ENCODE results near the gene GNAI2.

Gene GNAI2

DNA sequence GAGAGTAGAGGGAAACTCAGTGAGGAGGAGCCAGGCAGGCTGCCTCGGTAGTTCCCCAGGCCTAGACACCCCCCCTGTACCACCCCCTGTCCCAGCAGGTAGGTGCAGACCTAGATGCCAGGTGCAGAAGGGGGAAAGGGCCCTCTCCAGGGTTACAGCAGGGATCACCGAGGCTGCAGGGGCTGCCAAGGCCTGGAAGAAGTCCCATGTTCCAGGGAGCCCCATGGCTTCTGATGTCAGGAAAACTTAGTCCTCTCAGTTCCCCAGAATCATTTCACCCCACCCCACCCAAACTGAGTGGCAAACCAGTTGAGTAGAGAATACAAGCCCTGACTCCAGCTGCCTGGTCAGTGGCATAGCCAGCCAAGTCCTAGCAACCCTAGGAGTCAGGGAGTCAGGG lies 25.5 kb downstream of the GNAI2 start:
- peak overlapping the region; percentile 84 for H3K27ac ChIP-seq
- TF ChIP-seq, protein P1, sequence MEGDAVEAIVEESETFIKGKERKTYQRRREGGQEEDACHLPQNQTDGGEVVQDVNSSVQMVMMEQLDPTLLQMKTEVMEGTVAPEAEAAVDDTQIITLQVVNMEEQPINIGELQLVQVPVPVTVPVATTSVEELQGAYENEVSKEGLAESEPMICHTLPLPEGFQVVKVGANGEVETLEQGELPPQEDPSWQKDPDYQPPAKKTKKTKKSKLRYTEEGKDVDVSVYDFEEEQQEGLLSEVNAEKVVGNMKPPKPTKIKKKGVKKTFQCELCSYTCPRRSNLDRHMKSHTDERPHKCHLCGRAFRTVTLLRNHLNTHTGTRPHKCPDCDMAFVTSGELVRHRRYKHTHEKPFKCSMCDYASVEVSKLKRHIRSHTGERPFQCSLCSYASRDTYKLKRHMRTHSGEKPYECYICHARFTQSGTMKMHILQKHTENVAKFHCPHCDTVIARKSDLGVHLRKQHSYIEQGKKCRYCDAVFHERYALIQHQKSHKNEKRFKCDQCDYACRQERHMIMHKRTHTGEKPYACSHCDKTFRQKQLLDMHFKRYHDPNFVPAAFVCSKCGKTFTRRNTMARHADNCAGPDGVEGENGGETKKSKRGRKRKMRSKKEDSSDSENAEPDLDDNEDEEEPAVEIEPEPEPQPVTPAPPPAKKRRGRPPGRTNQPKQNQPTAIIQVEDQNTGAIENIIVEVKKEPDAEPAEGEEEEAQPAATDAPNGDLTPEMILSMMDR (IDR thresholded peaks at IDR 0.05), result no peak
- no peak for TF ChIP-seq ZFX (IDR thresholded peaks at IDR 0.05; ENCODE audit: borderline replicate concordance)

- H3K27ac ChIP-seq, result peak overlapping the region; percentile 27; the same call in 1 of the 2 replicates
These were observed 26.2 kb downstream of the GNAI2 start for GRCh38 chr3:50262200-50262599.

GRCh38 chr3:50262778-50263177 lies 26.8 kb downstream of the GNAI2 start:
- H3K27ac ChIP-seq, result peak overlapping the region; percentile 27
- TF ChIP-seq ZFX (IDR thresholded peaks at IDR 0.05; ENCODE audit: borderline replicate concordance), result no peak
- TF ChIP-seq, protein P1 (IDR thresholded peaks at IDR 0.05), result no peak

- H3K27ac ChIP-seq, result peak overlapping the region; percentile 27; the same call in 1 of the 2 replicates
These were observed 27.7 kb downstream of the GNAI2 start for GRCh38 chr3:50263478-50264382.

GRCh38 chr3:50264383-50264963 lies 28.5 kb downstream of the GNAI2 start:
- peak overlapping the region; percentile 25 for H3K27ac ChIP-seq
- TF ChIP-seq, protein P1 (IDR thresholded peaks at IDR 0.05), result no peak
- no peak for TF ChIP-seq ZFX (IDR thresholded peaks at IDR 0.05; ENCODE audit: borderline replicate concordance)

More at GRCh38 chr3:50263478-50264382, 27.7 kb downstream of the GNAI2 start:
- TF ChIP-seq, protein P1 (IDR thresholded peaks at IDR 0.05), result no peak
- no peak for TF ChIP-seq ZFX (IDR thresholded peaks at IDR 0.05; ENCODE audit: borderline replicate concordance)

GRCh38 chr3:50264964-50265485 lies 29.0 kb downstream of the GNAI2 start:
- TF ChIP-seq ZFX (IDR thresholded peaks at IDR 0.05; ENCODE audit: borderline replicate concordance), result no peak
- TF ChIP-seq, protein P1 (IDR thresholded peaks at IDR 0.05), result no peak
- peak overlapping the region; percentile 73; the same call in 1 of the 2 replicates for H3K27ac ChIP-seq

- H3K27ac ChIP-seq, result peak overlapping the region; percentile 73
- TF ChIP-seq, protein P1 (IDR thresholded peaks at IDR 0.05), result no peak
- TF ChIP-seq ZFX (IDR thresholded peaks at IDR 0.05; ENCODE audit: borderline replicate concordance), result no peak
These were observed 29.6 kb downstream of the GNAI2 start for GRCh38 chr3:50265571-50265970.
